Endothelial cell of umbilical vein (primary cell): ENCODE measurements around the gene PPP1R9B. TPM values are rescaled to one million over a fixed set of nuclear protein-coding genes. Genes with fewer than 3 reads are reported as not detected.

Experiments
- BruUV-seq: library from RNA; stranded (reverse); fragments of 400-500 nt; replicated peaks from 2 replicates; lab custom pipeline; 2021; lab: Mats Ljungman, UMichigan
- CTCF ChIA-PET: fragments of 300-600, 350-600 bp; sonication (Branson Sonifier 250); formaldehyde crosslinking; loops from one replicate; lab custom pipeline; 2021; ENCODE audit warnings: antibody characterized with exemption, inconsistent platforms; lab: Charles Lee
- POLR2A ChIA-PET: fragments of 300-600, 350-600 bp; sonication (Branson Sonifier 250); formaldehyde crosslinking; loops from one replicate; lab custom pipeline; 2021; ENCODE audit warnings: antibody characterized with exemption, inconsistent platforms; lab: Charles Lee
- DNase-seq: peaks from one replicate; pipeline ENCODE4 v3.0.0-alpha.2; 2011; ENCODE audit warnings: low read depth, low spot score
- FAIRE-seq: peaks from 2 replicates; lab custom pipeline; 2011; peaks lifted over from hg19 to GRCh38; lab: Jason Lieb, UNC
- H2AFZ ChIP-seq: 2 replicates; pipeline ENCODE4 v1.6.0; 2012; ENCODE audit warnings: low read depth, low read length, control low read depth, inconsistent platforms
- H3K27ac ChIP-seq: 2 replicates; pipeline ENCODE4 v1.5.1; 2011; ENCODE audit warnings: low read depth, mild to moderate bottlenecking, control low read depth, low read length, moderate library complexity; ENCODE audit not compliant: insufficient read depth
- H3K27me3 ChIP-seq, 2 experiments: 2 replicates each; pipeline versions ENCODE4 v1.6.0 to v1.6.1; 2011; ENCODE audit warnings: low read length in 2 of 2, mixed read lengths in 1 of 2; ENCODE audit not compliant: control insufficient read depth in 2 of 2, insufficient read depth in 2 of 2
- H3K36me3 ChIP-seq, 2 experiments: 2 replicates in 1 of 2; 3 replicates in 1 of 2; pipeline ENCODE4 v1.5.1; 2011; ENCODE audit warnings: low read length in 2 of 2, mild to moderate bottlenecking in 1 of 2, moderate library complexity in 1 of 2; ENCODE audit not compliant: control insufficient read depth in 2 of 2, insufficient read depth in 2 of 2; ENCODE audit errors: extremely low read depth in 1 of 2
- H3K4me1 ChIP-seq: 3 replicates; pipeline ENCODE4 v1.5.1; 2011; ENCODE audit warnings: mild to moderate bottlenecking, low read length; ENCODE audit not compliant: control insufficient read depth, insufficient read depth; ENCODE audit errors: extremely low read depth
- H3K4me2 ChIP-seq: 2 replicates; pipeline ENCODE4 v1.6.1; 2011; ENCODE audit warnings: low read length, control low read depth, mixed read lengths; ENCODE audit not compliant: insufficient read depth
- H3K4me3 ChIP-seq, 3 experiments: fragments of 200-600 bp in 1 of 3; sonication (generic), shearing (Covaris generic) in 1 of 3; replicated peaks in 1 of 3; 2 replicates each; pipeline ENCODE4 v1.5.1; 2011 to 2016; ENCODE audit warnings: control low read depth in 3 of 3, low read length in 3 of 3, mild to moderate bottlenecking in 2 of 3, inconsistent platforms in 1 of 3, low read depth in 1 of 3, moderate library complexity in 1 of 3; ENCODE audit not compliant: insufficient read depth in 1 of 3
- H3K79me2 ChIP-seq: 2 replicates; pipeline ENCODE4 v1.6.0; 2012; ENCODE audit warnings: low read length, inconsistent platforms; ENCODE audit not compliant: control insufficient read depth, insufficient read depth
- H3K9ac ChIP-seq: replicated peaks from 2 replicates; pipeline ENCODE3; 2011; ENCODE audit warnings: low read length, control low read depth; ENCODE audit not compliant: insufficient read depth; ENCODE audit errors: extremely low read depth
- H3K9me1 ChIP-seq: replicated peaks from 3 replicates; pipeline ENCODE4 v1.6.0; 2011; ENCODE audit warnings: mild to moderate bottlenecking, low read length; ENCODE audit not compliant: control insufficient read depth, insufficient read depth; ENCODE audit errors: extremely low read depth
- H3K9me3 ChIP-seq: replicated peaks from 2 replicates; pipeline ENCODE4 v1.5.1; 2012; ENCODE audit warnings: low read length, inconsistent platforms; ENCODE audit not compliant: control insufficient read depth, insufficient read depth
- H4K20me1 ChIP-seq: replicated peaks from 2 replicates; pipeline ENCODE3; 2011; ENCODE audit warnings: mild to moderate bottlenecking, low read length; ENCODE audit not compliant: control insufficient read depth, insufficient read depth; ENCODE audit errors: extremely low read depth
- EZH2 ChIP-seq: IDR thresholded peaks from 2 replicates; pipeline ENCODE4 v1.6.1; 2012; ENCODE audit warnings: borderline replicate concordance, low read depth, mild to moderate bottlenecking, moderate library complexity, low read length, inconsistent platforms; ENCODE audit not compliant: severe bottlenecking
- FOS ChIP-seq: IDR thresholded peaks from 2 replicates; pipeline ENCODE4 v1.6.1; 2011; ENCODE audit warnings: mild to moderate bottlenecking, low read length, moderate library complexity, borderline replicate concordance; ENCODE audit not compliant: insufficient read depth
- GATA2 ChIP-seq: IDR thresholded peaks from 2 replicates; pipeline ENCODE4 v1.7.0; 2011; ENCODE audit warnings: low read depth, mild to moderate bottlenecking, moderate library complexity, mixed read lengths, low read length; ENCODE audit not compliant: insufficient read length, insufficient read depth
- JUN ChIP-seq: IDR thresholded peaks from 2 replicates; pipeline ENCODE4 v1.6.1; 2011; ENCODE audit warnings: borderline replicate concordance, low read depth; ENCODE audit not compliant: insufficient read length, insufficient read depth
- MYC ChIP-seq: IDR thresholded peaks from one replicate; pipeline ENCODE4 v1.6.1; 2011; ENCODE audit warnings: mild to moderate bottlenecking, low read depth, low read length
- POLR2A ChIP-seq: IDR thresholded peaks from 2 replicates; pipeline ENCODE4 v1.6.1; 2012; ENCODE audit warnings: low read depth, mild to moderate bottlenecking, control low read depth, low read length
- POLR2AphosphoS5 ChIP-seq: IDR thresholded peaks from 2 replicates; pipeline ENCODE4 v1.6.1; 2012; ENCODE audit warnings: low read depth, mild to moderate bottlenecking, control low read depth, low read length, moderate library complexity; ENCODE audit not compliant: insufficient read depth
- dilution Hi-C: fragments of 300-500 bp; cut with MboI; formaldehyde crosslinking; loops from one replicate; pipeline ENCODE4 v1.15.0; 2019; ENCODE audit warnings: low sequenced_read_pairs; ENCODE audit not compliant: extremely low pct_ligation_motif_present
- intact Hi-C: fragments of 100-400 bp; cut with micrococcal nuclease; formaldehyde crosslinking; loops from one replicate; pipeline ENCODE4 v1.10.0; 2022
- polyA plus RNA-seq, 4 experiments: library from polyadenylated mRNA; depleted of rRNA in 3 of 4; stranded (reverse) in 3 of 4; unstranded in 1 of 4; fragments of >200 nt; gene quantifications; 2 replicates each; pipeline versions ENCODE4 v1.2.1 to v1.2.3, GENCODE V29; 2011 to 2012; ENCODE audit warnings: missing spikeins in 1 of 4
- total RNA-seq: library from RNA; stranded (reverse); gene quantifications from 2 replicates; pipeline ENCODE4 v1.2.3, GENCODE V29; 2021
- TF ChIP-seq, protein P1 (sequence below): IDR thresholded peaks from 2 replicates; pipeline ENCODE4 v1.6.1; 2011; ENCODE audit not compliant: insufficient read depth, insufficient read length
- TF ChIP-seq, protein P2 (sequence below), 2 donors: IDR thresholded peaks; 1 replicate in 1 of 2; 2 replicates in 1 of 2; pipeline ENCODE4 v1.5.1; 2011; ENCODE audit warnings: low read length in 2 of 2, mild to moderate bottlenecking in 2 of 2, moderate library complexity in 2 of 2, control low read depth in 1 of 2, inconsistent platforms in 1 of 2, low read depth in 1 of 2; ENCODE audit not compliant: insufficient read depth in 1 of 2; ENCODE audit errors: extremely low read depth in 1 of 2

Gene PPP1R9B
- total and polyA plus RNA-seq, 2 donors (not counting 3 experiments of a cell fraction or from before 2014, with no cell fraction given) = 20.1 to 60.2 TPM

DNA sequence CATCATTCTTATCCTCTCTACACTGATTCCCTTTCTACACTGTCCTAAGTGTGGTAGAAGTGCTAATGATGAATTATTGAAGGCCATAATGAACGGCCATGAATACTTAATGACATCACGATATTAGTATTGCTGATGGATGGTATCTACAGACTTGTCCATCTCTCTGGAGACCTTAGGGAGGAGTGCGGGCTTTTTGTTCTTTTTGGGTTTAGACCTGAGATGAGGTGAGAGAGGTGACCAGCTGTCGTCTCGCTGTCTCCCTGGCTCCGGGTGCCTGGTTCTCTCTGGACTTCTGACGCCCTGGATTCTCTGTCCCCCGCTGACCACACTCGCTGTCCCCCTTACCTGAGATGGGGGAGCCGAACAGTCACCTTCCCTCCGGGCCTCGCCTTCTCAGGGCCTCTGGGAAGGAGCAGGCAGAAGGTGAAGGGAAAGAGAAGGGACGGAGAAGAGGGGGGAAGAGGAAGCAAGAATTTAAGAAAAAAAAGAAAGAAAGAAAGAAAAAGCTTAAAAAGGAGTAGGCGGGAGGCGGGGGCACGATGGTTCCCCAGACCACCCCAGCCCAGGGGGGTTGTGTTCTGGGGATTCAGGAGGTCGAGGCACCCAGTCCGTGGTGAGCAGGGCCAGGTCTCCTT lies 32.4 kb upstream of the PPP1R9B start:
- Histone ChIP-seq H2AFZ (no peak overlapping the region), H3K36me3 (no peaks in the 10 kb centered on the region), H3K27me3 (no peaks in the 10 kb centered on the region), H3K4me1 (peaks cover 7% of the 10 kb centered on the region), H3K79me2 (no peaks in the 10 kb centered on the region), H3K27ac (no peak overlapping the region), H3K9ac (no peak overlapping the region), H4K20me1 (no peaks in the 10 kb centered on the region), H3K9me1 (no peaks in the 10 kb centered on the region), H3K9me3 (no peaks in the 10 kb centered on the region), H3K4me3 (no peak overlapping the region), H3K4me2 (no peak overlapping the region)
- intact Hi-C loops (no loop called here), dilution Hi-C loops (no loop called here)
- POLR2A ChIA-PET = no interaction called here
- CTCF ChIA-PET = interaction anchor here (0.6 to 1.3 kb wide), 3 partner anchors 8 to 18 kb away, joined by 3 read pairs; no protein-coding TSS in a partner anchor
- TF ChIP-seq, protein P1, sequence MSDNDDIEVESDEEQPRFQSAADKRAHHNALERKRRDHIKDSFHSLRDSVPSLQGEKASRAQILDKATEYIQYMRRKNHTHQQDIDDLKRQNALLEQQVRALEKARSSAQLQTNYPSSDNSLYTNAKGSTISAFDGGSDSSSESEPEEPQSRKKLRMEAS = no peak
- no peak for TF ChIP-seq EZH2
- TF ChIP-seq, protein P2, sequence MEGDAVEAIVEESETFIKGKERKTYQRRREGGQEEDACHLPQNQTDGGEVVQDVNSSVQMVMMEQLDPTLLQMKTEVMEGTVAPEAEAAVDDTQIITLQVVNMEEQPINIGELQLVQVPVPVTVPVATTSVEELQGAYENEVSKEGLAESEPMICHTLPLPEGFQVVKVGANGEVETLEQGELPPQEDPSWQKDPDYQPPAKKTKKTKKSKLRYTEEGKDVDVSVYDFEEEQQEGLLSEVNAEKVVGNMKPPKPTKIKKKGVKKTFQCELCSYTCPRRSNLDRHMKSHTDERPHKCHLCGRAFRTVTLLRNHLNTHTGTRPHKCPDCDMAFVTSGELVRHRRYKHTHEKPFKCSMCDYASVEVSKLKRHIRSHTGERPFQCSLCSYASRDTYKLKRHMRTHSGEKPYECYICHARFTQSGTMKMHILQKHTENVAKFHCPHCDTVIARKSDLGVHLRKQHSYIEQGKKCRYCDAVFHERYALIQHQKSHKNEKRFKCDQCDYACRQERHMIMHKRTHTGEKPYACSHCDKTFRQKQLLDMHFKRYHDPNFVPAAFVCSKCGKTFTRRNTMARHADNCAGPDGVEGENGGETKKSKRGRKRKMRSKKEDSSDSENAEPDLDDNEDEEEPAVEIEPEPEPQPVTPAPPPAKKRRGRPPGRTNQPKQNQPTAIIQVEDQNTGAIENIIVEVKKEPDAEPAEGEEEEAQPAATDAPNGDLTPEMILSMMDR (IDR thresholded peaks at IDR 0.05; ENCODE audit: extremely low read depth in 1 of 2, insufficient read depth in 1 of 2, low read depth in 1 of 2, low read length in 2 of 2) = no peak
- no peak for TF ChIP-seq POLR2A
- TF ChIP-seq FOS = no peak
- TF ChIP-seq GATA2 = no peak
- TF ChIP-seq JUN = no peak
- no peak for TF ChIP-seq POLR2AphosphoS5
- TF ChIP-seq MYC = no peak
- no TSS peak for BruUV-seq
- DNase-seq (no peak), FAIRE-seq (no peak)
